Measurements from ENCODE around the gene NOL4L.

GRCh38 chr20:32460231-32460630, 124.9 kb downstream of the NOL4L start:
- TF ChIP-seq CTCF (IDR thresholded peaks at IDR 0.05), result no peak
- no peak for TF ChIP-seq POLR2A (IDR thresholded peaks at IDR 0.05)
- no peak for TF ChIP-seq POLR2AphosphoS5 (IDR thresholded peaks at IDR 0.05)
- TF ChIP-seq EP300 (IDR thresholded peaks at IDR 0.05), result no peak

All from suprapubic skin (tissue), 4 donors.